DLD1 (cell line): Measurements from ENCODE around the gene SSBP2.
"Not testable (repeated sequence)": the region's sequence is repeated elsewhere in the genome, so short reads cannot be mapped to it uniquely, and the experiment has no call there.

Experiments used
- in situ Hi-C: cut with HindIII; loops from 2 replicates; pipeline ENCODE4 v1.10.0; 2017; ENCODE audit warnings: low sequenced_read_pairs

SSBP2 gene

DNA sequence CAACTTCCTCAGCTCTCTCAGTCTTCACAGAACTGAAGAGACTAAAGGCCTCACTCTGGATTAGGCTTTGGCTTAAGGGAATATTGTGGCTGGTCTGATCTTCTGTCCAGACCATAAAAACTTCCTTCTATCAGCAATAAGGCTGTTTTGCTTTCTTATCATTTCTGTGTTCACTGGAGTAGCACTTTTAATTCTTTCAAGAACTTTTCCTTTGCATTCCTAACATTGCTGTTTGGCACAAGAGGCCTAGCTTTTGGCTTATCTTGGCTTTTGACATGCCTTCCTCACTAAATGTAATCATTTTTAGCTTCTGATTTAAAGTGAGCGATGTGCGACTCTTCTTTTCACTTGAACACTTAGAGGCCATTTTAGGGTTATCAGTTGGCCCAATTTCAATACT, 268.3 kb downstream of the SSBP2 start:
- in situ Hi-C loops, result no loop called here

DNA sequence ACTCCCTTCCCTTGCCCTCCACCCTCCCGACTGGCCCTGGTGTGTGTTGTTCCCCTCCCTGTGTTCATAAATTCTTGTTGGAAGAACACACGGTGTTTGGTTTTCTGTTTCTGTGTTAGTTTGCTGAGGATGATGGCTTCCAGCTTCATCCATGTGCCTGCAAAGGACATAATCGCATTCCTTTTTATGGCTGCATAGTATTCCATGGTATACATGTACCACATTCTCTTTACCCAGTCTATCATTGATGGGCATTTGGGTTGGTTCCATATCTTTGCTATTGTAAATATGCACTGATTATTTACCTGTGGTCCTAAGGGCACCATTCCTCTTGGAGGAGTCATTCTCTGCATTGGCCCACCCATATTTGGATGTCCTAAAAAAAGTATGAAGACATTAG, 277.5 kb downstream of the SSBP2 start:
- in situ Hi-C loops, result not testable (repeated sequence)

DNA sequence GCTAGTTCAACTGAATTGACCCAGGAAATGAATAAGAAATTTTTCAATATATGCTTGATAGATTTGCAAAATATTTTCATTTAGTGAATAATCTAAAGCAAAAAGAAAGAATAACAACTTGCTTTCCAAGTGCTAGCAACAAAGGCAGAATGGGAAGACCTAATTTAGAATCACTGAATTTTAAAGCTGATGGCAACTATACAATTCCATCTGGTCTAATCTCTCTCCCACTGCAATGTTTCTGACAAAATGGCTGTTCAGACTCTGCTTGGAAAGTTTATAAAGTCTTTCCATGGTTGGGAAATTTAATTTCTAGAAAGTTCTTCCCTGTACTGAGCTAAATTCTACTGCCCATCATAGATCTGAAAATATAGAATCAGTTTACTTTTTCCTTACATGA, 281.2 kb downstream of the SSBP2 start:
- in situ Hi-C loops, result no loop called here

DNA sequence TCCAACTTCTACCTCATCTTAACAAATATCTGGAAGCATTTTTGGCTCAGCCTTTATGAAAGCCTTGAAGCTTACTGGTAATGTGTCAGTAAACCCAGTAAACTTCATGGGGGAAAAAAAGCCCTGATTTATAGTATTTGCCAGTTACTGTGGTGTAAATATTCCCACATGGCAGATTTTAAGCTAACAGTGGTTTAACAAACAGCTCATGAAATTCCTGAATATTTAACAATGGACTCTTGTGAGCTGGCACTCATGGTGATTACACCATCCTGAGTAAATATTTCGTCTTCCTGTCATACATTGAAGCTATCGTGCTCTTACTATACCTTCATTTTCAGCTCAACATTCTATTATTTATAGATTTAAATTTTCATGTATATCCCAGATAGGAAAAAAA, 300.0 kb downstream of the SSBP2 start:
- in situ Hi-C loops, result no loop called here

DNA sequence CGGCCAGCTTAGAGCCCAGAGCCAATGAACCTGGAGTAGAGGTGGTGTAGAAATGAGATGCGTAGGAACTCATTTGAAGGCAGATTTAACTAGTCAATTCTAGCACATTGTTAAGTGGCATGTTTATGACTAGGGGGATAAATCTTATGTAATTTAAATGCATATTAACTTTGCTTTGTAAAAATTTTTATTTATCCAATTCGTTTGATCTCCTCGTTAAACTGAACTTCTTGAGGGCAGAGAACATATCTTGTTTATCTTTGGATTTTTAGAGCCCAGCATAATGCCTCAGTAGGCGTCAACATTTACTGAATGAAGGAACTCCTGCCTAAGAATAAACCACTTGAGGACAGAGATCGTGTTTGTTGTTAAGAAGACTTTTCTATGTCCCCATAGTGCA, 315.9 kb downstream of the SSBP2 start:
- in situ Hi-C loops, result no loop called here

DNA sequence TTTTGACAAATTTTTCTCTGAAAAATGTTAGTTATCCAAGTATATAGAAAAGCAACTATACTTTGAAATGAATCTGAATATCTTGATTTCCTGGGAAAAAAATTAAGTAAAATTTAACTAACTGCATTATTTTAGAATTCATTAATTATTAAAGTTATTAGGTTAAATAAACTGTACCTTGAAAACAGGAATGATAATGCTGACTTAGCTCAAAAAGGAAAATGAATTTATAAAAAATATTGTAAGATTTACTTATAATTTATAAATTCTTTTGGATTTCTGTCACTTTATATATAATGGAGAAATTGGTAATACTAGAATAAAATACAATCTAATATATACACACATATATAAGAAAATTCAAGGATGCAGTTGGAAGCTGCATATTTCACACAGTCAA, 320.9 kb downstream of the SSBP2 start:
- in situ Hi-C loops, result no loop called here

DNA sequence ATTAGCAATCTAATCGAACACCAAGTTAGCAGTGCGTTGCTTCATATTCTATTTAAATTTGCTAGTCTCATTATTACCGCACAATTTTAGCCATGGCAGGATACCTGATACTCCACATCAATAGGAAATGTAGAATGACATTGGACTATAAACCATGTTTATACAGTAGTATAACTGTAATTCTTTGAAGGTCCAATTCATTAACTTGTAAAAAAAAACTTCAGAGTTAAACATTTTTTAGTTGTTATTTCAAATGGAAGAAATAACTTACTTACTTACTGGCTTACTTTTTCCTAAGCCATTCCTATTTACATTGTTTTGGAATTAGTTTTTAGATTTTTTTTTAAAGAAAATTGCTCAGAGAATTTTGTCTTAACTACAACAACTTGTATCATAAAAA, 321.5 kb downstream of the SSBP2 start:
- in situ Hi-C loops, result no loop called here

DNA sequence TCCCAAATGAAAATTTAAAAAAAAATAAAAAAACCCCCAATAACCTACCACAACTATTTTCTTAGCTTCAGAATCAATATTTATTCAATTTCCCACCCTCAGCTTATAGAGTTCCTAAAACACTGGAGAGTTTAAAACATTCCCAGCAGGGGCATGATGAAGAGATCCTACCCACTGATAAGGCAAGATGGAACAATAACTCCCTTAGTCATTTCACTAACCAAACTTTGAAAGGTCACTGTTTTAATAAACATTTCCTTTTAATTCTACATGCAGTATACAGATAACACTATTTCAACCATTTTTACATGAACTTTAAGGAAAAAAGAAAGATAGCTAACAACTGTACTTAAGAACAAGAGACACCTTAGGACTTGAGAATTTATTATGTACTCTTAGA, 322.0 kb downstream of the SSBP2 start:
- in situ Hi-C loops, result no loop called here

DNA sequence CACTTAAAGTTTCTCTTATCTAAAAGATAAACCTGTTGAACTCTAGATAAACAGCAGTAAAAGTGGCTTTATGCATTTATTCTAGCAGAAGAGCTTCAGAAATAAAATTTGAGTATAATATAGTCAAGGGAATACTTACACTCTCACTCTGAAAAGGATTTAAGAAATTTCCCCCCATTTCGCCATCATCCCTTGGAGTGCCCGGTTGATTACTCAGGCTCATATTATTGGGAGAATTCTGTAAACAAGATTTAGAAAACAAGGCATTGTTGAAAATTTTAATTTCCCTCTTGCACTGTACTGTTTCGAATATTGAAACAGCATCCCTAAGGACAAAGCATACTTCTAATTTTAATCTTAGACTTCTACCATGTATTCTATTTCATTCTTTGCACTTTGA, 322.5 kb downstream of the SSBP2 start:
- in situ Hi-C loops, result no loop called here

DNA sequence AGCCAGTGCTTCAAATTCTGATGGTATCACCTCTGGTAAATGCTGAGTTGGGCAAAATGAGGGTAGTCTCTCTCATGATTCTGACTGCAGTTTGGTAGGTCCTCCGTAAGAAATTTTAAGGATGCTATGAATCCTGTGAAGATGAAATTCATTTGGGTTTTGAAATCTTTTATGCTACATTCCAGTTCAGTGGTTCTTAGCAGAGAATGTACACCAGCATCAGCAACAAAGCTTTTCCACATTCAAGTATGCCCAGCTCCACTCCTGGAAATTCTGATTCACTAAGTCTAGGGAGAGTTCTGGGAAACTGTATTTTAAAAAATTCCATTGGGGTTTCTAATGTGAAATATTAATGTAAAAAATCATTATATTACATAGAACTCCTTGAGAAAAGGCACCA, 323.3 kb downstream of the SSBP2 start:
- in situ Hi-C loops, result no loop called here

DNA sequence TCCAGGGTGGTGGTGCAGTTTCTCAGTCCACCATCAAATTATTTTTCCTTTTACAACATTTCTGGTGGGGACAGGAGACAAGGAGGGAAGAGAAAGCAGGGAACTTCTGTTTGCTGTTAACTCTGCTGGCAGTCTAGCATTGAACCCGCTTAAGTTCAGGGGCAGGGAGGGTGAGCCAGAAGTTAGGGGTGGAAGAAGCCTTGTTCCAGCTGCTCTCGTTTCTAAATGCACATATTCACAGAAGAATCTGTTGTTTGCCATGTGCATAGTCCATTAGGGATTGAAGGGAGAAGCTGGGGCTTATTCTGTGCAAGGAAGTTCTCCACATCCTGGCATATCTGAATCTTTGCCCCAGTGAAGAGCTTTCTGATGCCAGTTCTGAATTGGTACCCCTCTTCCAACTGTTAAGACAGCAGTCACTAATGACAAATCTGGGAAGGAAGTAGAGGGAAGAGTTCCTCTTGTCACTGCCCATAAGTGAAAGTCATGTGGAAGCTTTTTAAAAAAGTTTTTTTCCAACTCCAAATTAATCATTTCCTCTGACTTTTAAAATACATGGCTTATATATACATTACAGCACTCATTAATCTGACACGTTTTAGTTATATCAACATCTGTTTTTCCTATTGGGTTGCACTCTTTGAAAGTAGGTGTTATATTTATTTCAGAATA, 324.4 kb downstream of the SSBP2 start:
- in situ Hi-C loops, result no loop called here

DNA sequence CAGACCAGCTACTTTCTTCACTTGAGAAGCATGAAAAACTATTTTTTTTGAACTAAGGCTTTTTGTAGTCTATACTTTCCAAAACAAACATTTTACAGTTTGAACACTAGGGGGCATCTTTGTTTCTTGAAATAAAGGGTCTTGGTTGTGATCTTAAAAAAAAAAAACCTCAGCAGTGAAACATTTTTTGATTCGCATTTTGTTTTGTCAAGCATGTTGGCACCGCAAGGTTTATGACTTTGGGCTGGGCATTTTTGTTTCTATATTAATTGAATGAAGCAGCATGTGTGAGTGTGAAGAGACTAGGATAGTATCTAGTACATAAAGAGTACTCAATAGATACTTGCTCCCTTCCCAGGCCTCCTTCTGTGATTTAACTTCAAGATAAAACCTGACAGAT, 325.3 kb downstream of the SSBP2 start:
- in situ Hi-C loops, result no loop called here

DNA sequence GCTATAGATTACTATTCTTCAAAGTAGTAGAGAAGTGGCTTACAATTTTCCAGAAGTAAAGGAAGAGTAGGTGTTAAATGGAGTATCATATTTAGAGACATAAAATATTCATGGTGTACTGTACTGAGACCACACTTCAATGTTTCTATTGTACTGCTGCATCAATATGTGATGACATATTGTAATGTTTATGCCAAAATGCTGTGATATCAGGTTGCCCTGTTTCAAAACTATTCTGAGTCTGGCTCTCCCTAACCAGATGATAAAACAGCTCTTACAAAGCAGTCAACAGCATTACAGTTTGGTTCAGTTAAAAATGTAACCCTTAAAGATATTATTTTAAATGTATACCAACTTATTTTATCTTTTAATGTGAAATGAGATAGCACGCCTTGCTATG, 326.2 kb downstream of the SSBP2 start:
- in situ Hi-C loops, result no loop called here

DNA sequence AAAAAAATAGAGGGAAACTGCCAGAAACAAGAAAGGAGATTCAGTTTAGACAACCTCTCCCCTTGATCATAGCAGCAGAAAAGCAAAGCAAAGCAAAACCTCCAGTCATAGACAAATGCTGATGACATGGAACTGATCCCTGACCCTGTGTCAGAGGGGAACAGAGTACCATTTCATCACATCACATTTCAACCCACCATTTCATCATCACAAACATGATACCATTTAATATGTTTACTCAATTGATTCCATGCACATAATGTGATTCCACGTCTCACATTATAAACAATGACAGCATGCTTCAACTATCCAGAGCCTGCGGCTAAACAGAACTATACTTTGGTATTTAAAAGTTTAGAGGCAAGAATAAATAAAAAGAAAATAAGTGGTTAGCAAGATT, 328.2 kb downstream of the SSBP2 start:
- in situ Hi-C loops, result no loop called here

DNA sequence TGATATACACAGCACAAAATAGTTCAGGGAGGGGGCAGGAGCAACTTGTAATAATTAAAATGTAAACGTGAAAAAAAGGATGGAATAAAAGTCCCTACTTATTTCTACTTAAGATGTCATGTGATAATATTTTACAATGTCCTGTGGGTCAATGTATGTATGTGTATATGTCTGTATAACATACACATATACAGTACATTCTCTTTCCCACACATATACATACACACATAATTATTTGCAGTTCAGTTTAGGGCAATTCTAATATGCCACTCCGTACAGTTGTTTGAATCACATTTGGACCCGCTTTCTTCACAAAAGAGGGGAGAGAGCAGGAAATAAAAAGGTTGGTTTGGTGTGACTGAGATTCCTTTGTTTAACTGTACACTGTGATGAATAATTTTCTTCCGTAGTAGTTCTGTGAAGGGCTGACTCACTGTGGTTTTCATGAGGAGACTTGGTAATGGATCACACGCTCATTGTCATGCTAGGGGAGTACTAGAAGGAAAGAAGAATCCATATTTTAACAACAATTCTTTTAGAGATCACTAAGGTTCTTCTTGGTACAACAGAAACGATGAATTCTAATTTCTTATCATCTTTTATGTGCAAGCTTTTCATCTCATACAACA, 330.7 kb downstream of the SSBP2 start:
- in situ Hi-C loops, result no loop called here

DNA sequence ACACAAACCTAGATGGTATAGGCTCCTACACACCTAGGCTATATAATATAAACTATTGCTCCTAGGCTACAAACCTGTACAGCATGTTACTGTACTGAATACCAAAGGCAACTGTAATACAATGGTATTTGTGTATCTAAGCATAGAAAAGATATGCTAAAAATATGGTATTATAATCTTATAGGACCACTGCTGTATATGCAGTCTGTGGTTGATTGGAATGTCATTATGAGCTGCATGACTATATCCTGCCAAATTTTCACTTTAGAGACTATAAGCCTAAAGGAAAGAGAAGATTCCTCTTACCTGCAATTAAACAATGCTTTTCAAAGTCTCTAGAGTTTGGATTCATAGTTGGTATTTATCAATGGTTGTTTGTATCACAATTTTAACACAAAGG, 332.3 kb downstream of the SSBP2 start:
- in situ Hi-C loops, result no loop called here

DNA sequence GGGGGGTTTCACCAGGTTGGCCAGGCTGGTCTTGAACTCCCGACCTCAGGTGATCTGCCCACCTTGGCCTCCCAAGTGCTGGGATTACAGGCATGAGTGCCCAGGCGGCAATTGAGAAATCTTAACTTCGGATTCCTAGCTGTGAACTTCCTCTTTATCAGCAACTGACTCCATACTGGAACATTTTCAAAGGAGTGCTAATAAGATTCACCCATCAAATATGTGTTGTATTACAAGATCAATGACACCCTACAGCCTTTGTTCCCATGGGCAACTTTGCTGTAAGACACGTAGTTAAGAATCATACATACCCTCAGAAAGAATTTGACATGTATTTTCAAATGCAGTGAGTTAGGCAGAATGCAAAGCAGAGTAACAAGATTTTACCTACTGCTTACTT, 333.8 kb downstream of the SSBP2 start:
- in situ Hi-C loops, result no loop called here

DNA sequence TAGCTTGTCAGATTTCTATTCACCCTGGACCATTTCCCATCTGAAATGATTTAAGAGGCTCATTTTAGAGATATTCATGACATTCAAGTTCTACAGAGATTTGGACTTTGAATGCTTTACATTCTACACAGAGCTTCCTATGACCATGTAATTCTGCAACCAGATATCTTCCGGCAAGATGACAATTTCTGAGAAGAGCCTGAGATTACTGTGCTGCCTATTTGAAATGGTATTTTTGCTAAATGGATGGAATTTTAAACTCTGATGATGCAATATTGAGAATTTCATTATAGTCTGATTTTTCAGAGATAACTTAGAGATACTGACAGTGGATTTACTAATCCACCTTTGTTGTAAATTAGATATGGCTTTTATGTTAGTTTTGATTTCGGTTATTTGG, 341.0 kb downstream of the SSBP2 start:
- in situ Hi-C loops, result no loop called here

DNA sequence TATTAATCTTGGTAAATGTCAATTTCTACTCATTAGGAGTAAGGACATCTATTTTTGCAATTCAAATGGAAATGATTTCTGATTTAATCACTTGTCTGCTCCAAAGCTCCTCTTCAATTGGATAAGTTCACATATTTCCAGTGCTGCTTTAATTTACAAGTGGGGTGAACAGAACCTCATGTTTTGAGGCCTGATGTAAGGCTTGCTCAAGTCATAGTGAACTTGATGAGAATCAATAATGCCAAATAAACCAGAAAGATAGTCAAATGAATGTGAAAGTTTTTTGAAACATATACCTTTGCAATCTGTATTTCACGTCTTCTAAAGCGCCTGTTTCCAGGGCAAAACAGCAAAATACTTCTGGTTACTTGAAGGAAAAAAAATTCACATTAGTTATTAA, 341.5 kb downstream of the SSBP2 start:
- in situ Hi-C loops, result no loop called here

DNA sequence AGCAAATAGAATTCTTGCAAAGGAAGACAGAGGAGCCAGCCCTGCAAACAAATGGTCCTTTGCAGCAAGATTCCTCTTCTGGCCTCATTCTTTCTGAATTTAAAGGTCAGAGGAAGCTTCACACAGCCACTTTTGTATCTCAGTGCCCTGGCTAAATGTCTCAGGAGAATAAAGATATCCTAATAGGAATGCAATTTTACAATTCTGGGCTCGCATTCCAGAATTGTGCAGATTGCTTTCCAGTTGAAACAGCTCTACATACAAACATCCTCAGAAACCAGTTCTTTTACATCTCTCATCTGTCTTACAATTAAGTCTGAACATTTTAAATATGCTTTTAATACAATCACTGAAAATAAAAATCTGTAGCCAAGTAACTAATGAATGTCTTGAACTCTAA, 342.4 kb downstream of the SSBP2 start:
- in situ Hi-C loops, result no loop called here

DNA sequence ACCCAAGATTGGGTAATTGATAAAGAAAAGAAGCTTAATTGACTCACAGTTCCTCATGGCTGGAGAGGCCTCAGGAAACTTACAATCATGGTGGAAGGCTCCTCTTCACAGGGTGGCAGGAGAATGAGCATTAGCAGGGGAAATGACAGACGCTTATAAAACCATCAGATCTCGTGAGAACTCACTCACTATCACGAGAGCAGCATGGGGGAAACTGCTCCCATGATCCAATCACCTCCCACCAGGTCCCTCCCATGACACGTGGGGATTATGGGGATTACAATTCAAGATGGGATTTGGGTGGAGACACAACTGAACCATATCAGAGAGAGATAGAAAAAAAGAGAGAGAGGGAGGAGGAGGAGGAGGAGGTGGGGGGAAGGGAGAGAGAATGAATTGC, 343.1 kb downstream of the SSBP2 start:
- in situ Hi-C loops, result not testable (repeated sequence)

DNA sequence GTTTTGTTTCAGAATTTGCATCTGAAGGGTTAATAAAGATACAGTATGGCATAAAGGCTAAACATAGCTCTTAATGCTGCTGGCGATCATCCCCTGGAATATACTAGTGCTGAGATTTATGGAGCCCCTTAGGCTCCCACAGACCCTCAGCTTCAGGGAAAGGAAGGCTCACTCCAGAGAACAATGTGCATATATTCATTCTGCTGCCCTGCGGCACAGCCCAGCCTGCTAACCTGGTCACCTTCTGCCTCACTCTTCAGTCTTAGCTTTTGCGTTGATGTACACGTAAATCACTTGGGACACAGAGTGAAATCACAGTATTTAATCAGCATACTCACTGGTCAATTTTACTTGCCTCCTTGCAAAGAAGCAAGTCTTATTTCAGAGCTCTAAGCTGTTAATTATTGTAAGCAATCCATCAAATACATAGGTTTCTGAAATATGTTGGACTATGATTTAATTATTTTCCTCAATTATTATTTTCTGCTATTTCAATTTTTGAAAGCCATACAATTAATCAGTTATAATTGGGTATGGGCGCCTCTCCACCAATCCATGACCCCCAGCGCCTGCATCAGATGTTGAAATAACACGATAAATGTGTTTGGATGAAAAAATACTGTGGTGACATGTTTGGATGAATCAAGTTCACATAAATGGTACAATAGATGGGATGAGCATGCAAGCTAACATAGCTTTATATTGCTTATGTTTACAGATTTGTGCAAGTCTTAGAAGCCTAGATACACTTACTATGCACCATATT, 345.6 kb downstream of the SSBP2 start:
- in situ Hi-C loops, result no loop called here
